CD14-positive monocyte (primary cell): ENCODE measurements around the gene SYNGAP1. TPM values are rescaled to one million over a fixed set of nuclear protein-coding genes. Genes with fewer than 3 reads are reported as not detected.

Experiments used
- DNase-seq, 3 donors: peaks; one replicate each; pipeline ENCODE4 v3.0.0-alpha.2; 2011 to 2022
- H2AFZ ChIP-seq: 2 replicates; pipeline ENCODE4 v1.6.0; 2012; ENCODE audit warnings: mild to moderate bottlenecking, low read depth, low read length, inconsistent platforms; ENCODE audit not compliant: insufficient read depth, poor library complexity, severe bottlenecking
- H3K27ac ChIP-seq, 2 donors: 1 replicate in 1 of 2; 2 replicates in 1 of 2; pipeline ENCODE4 v1.5.1; 2012 to 2013; ENCODE audit warnings: low read length in 2 of 2, control low read depth in 1 of 2, inconsistent platforms in 1 of 2, low read depth in 1 of 2, mild to moderate bottlenecking in 1 of 2
- H3K27me3 ChIP-seq, 2 donors: one replicate each; pipeline versions ENCODE4 v1.6.0 to v1.6.1; 2011 to 2013; ENCODE audit warnings: low read length in 2 of 2; ENCODE audit not compliant: control insufficient read depth in 2 of 2, insufficient read depth in 2 of 2
- H3K36me3 ChIP-seq, 2 donors: replicated peaks in 1 of 2; 1 replicate in 1 of 2; 2 replicates in 1 of 2; pipeline versions ENCODE4 v1.5.1 to v1.6.1; 2012 to 2013; ENCODE audit warnings: low read length in 2 of 2, control low read depth in 1 of 2, inconsistent platforms in 1 of 2, mild to moderate bottlenecking in 1 of 2; ENCODE audit not compliant: insufficient read depth in 2 of 2, control insufficient read depth in 1 of 2
- H3K4me1 ChIP-seq, 2 donors: 1 replicate in 1 of 2; 2 replicates in 1 of 2; pipeline versions ENCODE4 v1.5.1 to v1.6.1; 2012 to 2013; ENCODE audit warnings: low read length in 2 of 2, control low read depth in 1 of 2, inconsistent platforms in 1 of 2, mild to moderate bottlenecking in 1 of 2, moderate library complexity in 1 of 2; ENCODE audit not compliant: insufficient read depth in 2 of 2, control insufficient read depth in 1 of 2
- H3K4me2 ChIP-seq: replicated peaks from 2 replicates; pipeline ENCODE3; 2012; ENCODE audit warnings: low read length, moderate library complexity, mild to moderate bottlenecking; ENCODE audit not compliant: poor library complexity, severe bottlenecking; ENCODE audit errors: extremely low read depth
- H3K4me3 ChIP-seq, 3 experiments: fragments of 200-600 bp in 1 of 3; sonication (generic) in 1 of 3; replicated peaks in 1 of 3; 1 replicate in 2 of 3; 2 replicates in 1 of 3; pipeline ENCODE4 v1.5.1; 2011 to 2013; ENCODE audit warnings: low read length in 3 of 3, mild to moderate bottlenecking in 3 of 3, control low read depth in 2 of 3, low read depth in 2 of 3, inconsistent platforms in 1 of 3, moderate library complexity in 1 of 3
- H3K79me2 ChIP-seq: 2 replicates; pipeline ENCODE4 v1.6.0; 2012; ENCODE audit warnings: mild to moderate bottlenecking, control low read depth, inconsistent platforms, low read length, moderate library complexity; ENCODE audit not compliant: insufficient read depth
- H3K9ac ChIP-seq: 2 replicates; pipeline ENCODE4 v1.6.0; 2017; ENCODE audit warnings: low read length, mild to moderate bottlenecking; ENCODE audit not compliant: insufficient read depth, poor library complexity, severe bottlenecking
- H3K9me3 ChIP-seq, 2 donors: replicated peaks in 1 of 2; 1 replicate in 1 of 2; 2 replicates in 1 of 2; pipeline versions ENCODE4 v1.5.1 to v1.6.1; 2012 to 2013; ENCODE audit warnings: low read length in 2 of 2, control low read depth in 1 of 2; ENCODE audit not compliant: control insufficient read depth in 1 of 2, insufficient read depth in 1 of 2
- H4K20me1 ChIP-seq: 2 replicates; pipeline ENCODE4 v1.6.0; 2012; ENCODE audit warnings: mild to moderate bottlenecking, low read length, control low read depth, moderate library complexity; ENCODE audit not compliant: insufficient read depth
- H3K27ac Mint-ChIP-seq, 7 donors: one replicate each; pipeline ENCODE4 v1.8.0; 2020; ENCODE audit warnings: mild to moderate bottlenecking in 7 of 7, mixed read lengths in 7 of 7, moderate library complexity in 6 of 7, inconsistent platforms in 2 of 7
- H3K27me3 Mint-ChIP-seq, 3 donors: one replicate each; pipeline ENCODE4 v1.8.0; 2021 to 2022; ENCODE audit warnings: low read depth in 3 of 3, mild to moderate bottlenecking in 3 of 3, mixed read lengths in 3 of 3, moderate library complexity in 3 of 3, inconsistent platforms in 1 of 3
- H3K36me3 Mint-ChIP-seq, 2 donors: one replicate each; pipeline ENCODE4 v1.8.0; 2020; ENCODE audit warnings: mixed read lengths in 2 of 2, inconsistent platforms in 1 of 2, mild to moderate bottlenecking in 1 of 2
- H3K4me1 Mint-ChIP-seq: one replicate; pipeline ENCODE4 v1.8.0; 2020; ENCODE audit warnings: mild to moderate bottlenecking, mixed read lengths
- H3K4me3 Mint-ChIP-seq, 2 donors: one replicate each; pipeline ENCODE4 v1.8.0; 2020; ENCODE audit warnings: mild to moderate bottlenecking in 2 of 2, mixed read lengths in 2 of 2, moderate library complexity in 1 of 2
- H3K9me3 Mint-ChIP-seq, 7 donors: one replicate each; pipeline ENCODE4 v1.8.0; 2020 to 2022; ENCODE audit warnings: mixed read lengths in 7 of 7, mild to moderate bottlenecking in 6 of 7, moderate library complexity in 6 of 7, inconsistent platforms in 2 of 7
- intact Hi-C, 2 donors: fragments of 100-400 bp; cut with micrococcal nuclease; formaldehyde crosslinking; loops; one replicate each; pipeline versions ENCODE4 v1.15.0 to v1.15.1; 2023
- polyA plus RNA-seq, 3 donors: library from polyadenylated mRNA; depleted of rRNA in 1 of 3; unstranded in 2 of 3; stranded (reverse) in 1 of 3; fragments of 300-500 nt in 2 of 3; fragments of >200 nt in 1 of 3; fragmentation: Illumina TruSeq in 2 of 3; gene quantifications; 1 replicate in 2 of 3; 2 replicates in 1 of 3; pipeline ENCODE4 v1.2.3, GENCODE V29; 2012 to 2021
- small RNA-seq: library from RNA; depleted of rRNA; stranded (forward); fragments of <200 nt; gene quantifications from one replicate; pipeline ENCODE3, GENCODE V24; 2012; ENCODE audit warnings: low read depth; ENCODE audit not compliant: insufficient read length
- TF ChIP-seq, protein P1 (sequence below): fragments of 200-600 bp; IDR thresholded peaks from one replicate; pipeline ENCODE4 v1.8.0; 2022; ENCODE audit warnings: antibody characterized with exemption, mild to moderate bottlenecking

The SYNGAP1 gene
- polyA plus RNA-seq, 3 donors = 4.0 TPM; not detected in 2

- Histone ChIP-seq H3K79me2 (no peaks in the 10 kb centered on the region), H3K9ac (no peak overlapping the region), H3K36me3 (no peaks in the 10 kb centered on the region), H3K4me1 (peaks cover 12 to 13% of the 10 kb centered on the region in 2 donors), H3K27ac (no peak overlapping the region), H3K27me3 (no peaks in the 10 kb centered on the region), H3K4me3 (no peak overlapping the region), H4K20me1 (no peaks in the 10 kb centered on the region), H2AFZ (no peak overlapping the region), H3K9me3 (peaks cover 0 to 12% of the 10 kb centered on the region in 2 donors), H3K4me2 (no peak overlapping the region)
- TF ChIP-seq, protein P1, sequence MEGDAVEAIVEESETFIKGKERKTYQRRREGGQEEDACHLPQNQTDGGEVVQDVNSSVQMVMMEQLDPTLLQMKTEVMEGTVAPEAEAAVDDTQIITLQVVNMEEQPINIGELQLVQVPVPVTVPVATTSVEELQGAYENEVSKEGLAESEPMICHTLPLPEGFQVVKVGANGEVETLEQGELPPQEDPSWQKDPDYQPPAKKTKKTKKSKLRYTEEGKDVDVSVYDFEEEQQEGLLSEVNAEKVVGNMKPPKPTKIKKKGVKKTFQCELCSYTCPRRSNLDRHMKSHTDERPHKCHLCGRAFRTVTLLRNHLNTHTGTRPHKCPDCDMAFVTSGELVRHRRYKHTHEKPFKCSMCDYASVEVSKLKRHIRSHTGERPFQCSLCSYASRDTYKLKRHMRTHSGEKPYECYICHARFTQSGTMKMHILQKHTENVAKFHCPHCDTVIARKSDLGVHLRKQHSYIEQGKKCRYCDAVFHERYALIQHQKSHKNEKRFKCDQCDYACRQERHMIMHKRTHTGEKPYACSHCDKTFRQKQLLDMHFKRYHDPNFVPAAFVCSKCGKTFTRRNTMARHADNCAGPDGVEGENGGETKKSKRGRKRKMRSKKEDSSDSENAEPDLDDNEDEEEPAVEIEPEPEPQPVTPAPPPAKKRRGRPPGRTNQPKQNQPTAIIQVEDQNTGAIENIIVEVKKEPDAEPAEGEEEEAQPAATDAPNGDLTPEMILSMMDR = no peak
- no peaks in the 10 kb centered on the region for H3K36me3 Mint-ChIP-seq
- no peak overlapping the region for H3K27ac Mint-ChIP-seq
- H3K27me3 Mint-ChIP-seq = peaks cover 0 to 3% (median 0%) of the 10 kb centered on the region in 3 donors
- intact Hi-C loops = no loop called here
- H3K4me3 Mint-ChIP-seq = no peak overlapping the region
- DNase-seq = no peak
- H3K9me3 Mint-ChIP-seq = peaks cover 2 to 10% (median 7%) of the 10 kb centered on the region in 7 donors
- H3K4me1 Mint-ChIP-seq = peaks cover 16% of the 10 kb centered on the region
Observed at GRCh38 chr6:33504486-33504885, 84.6 kb downstream of the SYNGAP1 start.

Small RNA genes lying within 50 kb of the gene (small RNA-seq; reads per million reads assigned to genes)
- gene RPL35AP4 (not detected), gene ZBTB9 (not detected)

Other genes with a start within 250 kb of the SYNGAP1 start
- gene COL11A2, start 227.6 kb upstream of the SYNGAP1 start, polyA plus RNA-seq = under 1 TPM in 1 of 3 donors, not detected in 2; 0.57 TPM
- 10 to 100 TPM in 1 of 3 donors, 1 to 10 TPM in 2; 4.5 to 74.5 (median 5.1) TPM for gene RXRB, start 219.4 kb upstream of the SYNGAP1 start, polyA plus RNA-seq
- 10 to 100 TPM; 14.5 to 32.7 (median 17.7) TPM for gene SLC39A7, start 219.2 kb upstream of the SYNGAP1 start, polyA plus RNA-seq
- gene HSD17B8, start 215.4 kb upstream of the SYNGAP1 start, polyA plus RNA-seq = 10 to 100 TPM in 1 of 3 donors, 1 to 10 TPM in 2; 3.8 to 10.6 (median 4.7) TPM
- 10 to 100 TPM in 1 of 3 donors, 1 to 10 TPM in 2; 4.6 to 27.9 (median 5.7) TPM for gene RING1, start 211.6 kb upstream of the SYNGAP1 start, polyA plus RNA-seq
- 100 to 1,000 TPM in 1 of 3 donors, 10 to 100 TPM in 2; 11.0 to 150 (median 14.5) TPM for gene VPS52, start 148.2 kb upstream of the SYNGAP1 start, polyA plus RNA-seq
- gene RPS18, start 148.0 kb upstream of the SYNGAP1 start, polyA plus RNA-seq = 1,000 to 10,000 TPM; 2,430 to 3,295 (median 2,894) TPM
- gene B3GALT4, start 142.9 kb upstream of the SYNGAP1 start, polyA plus RNA-seq = 10 to 100 TPM in 2 of 3 donors, 1 to 10 TPM in 1; 6.5 to 32.2 (median 28.5) TPM
- 10 to 100 TPM; 33.3 to 41.0 (median 37.3) TPM for gene WDR46, start 130.8 kb upstream of the SYNGAP1 start, polyA plus RNA-seq
- gene PFDN6, start 130.5 kb upstream of the SYNGAP1 start, polyA plus RNA-seq = 10 to 100 TPM; 26.0 to 36.2 (median 28.4) TPM
- gene RGL2, start 121.1 kb upstream of the SYNGAP1 start, polyA plus RNA-seq = 100 to 1,000 TPM in 1 of 3 donors, 10 to 100 TPM in 2; 14.9 to 145 (median 15.5) TPM
- gene TAPBP, start 106.0 kb upstream of the SYNGAP1 start, polyA plus RNA-seq = 100 to 1,000 TPM; 138 to 228 (median 141) TPM
- gene ZBTB22, start 102.3 kb upstream of the SYNGAP1 start, polyA plus RNA-seq = 10 to 100 TPM; 12.2 to 16.5 (median 16.1) TPM
- gene DAXX, start 97.1 kb upstream of the SYNGAP1 start, polyA plus RNA-seq = 10 to 100 TPM; 22.3 to 39.2 (median 28.5) TPM
- under 1 TPM; 0.14 to 0.87 (median 0.68) TPM for gene KIFC1, start 28.2 kb upstream of the SYNGAP1 start, polyA plus RNA-seq
- gene PHF1, start 9.1 kb upstream of the SYNGAP1 start, polyA plus RNA-seq = 10 to 100 TPM in 1 of 3 donors, 1 to 10 TPM in 2; 3.0 to 90.2 (median 3.5) TPM
- 100 to 1,000 TPM; 137 to 160 (median 153) TPM for gene CUTA, start 2.0 kb upstream of the SYNGAP1 start, polyA plus RNA-seq
- gene ZBTB9, start 34.5 kb downstream of the SYNGAP1 start, polyA plus RNA-seq = 1 to 10 TPM in 2 of 3 donors, under 1 TPM in 1; 0.42 to 2.0 (median 1.1) TPM
- 10 to 100 TPM; 27.8 to 41.5 (median 34.0) TPM for gene BAK1, start 160.2 kb downstream of the SYNGAP1 start, polyA plus RNA-seq
- 1 to 10 TPM in 1 of 3 donors, not detected in 2; 1.8 TPM for gene ITPR3, start 201.3 kb downstream of the SYNGAP1 start, polyA plus RNA-seq